Hepatocyte (in vitro differentiated cells): ENCODE data around the gene NIN. TPM values are rescaled to one million over a fixed set of nuclear protein-coding genes. Genes with fewer than 3 reads are reported as not detected.

Experiments used
- DNase-seq: peaks from one replicate; pipeline ENCODE4 v3.0.0-alpha.2; 2016; ENCODE audit warnings: low spot score
- H2AFZ ChIP-seq: fragments of 200-600 bp; sonication (generic); 2 replicates; pipeline ENCODE4 v1.6.0; 2016; ENCODE audit warnings: antibody characterized with exemption, mild to moderate bottlenecking
- H3K27ac ChIP-seq: fragments of 200-600 bp; sonication (generic); 2 replicates; pipeline ENCODE4 v1.5.1; 2016; ENCODE audit warnings: mild to moderate bottlenecking
- H3K27me3 ChIP-seq: fragments of 200-600 bp; sonication (generic); 2 replicates; pipeline ENCODE4 v1.6.1; 2016
- H3K36me3 ChIP-seq: fragments of 200-600 bp; sonication (generic); replicated peaks from 2 replicates; pipeline ENCODE4 v1.5.1; 2016; ENCODE audit warnings: low read depth; ENCODE audit not compliant: insufficient read depth
- H3K4me1 ChIP-seq: fragments of 200-600 bp; sonication (generic); 2 replicates; pipeline ENCODE4 v1.5.1; 2016; ENCODE audit warnings: mild to moderate bottlenecking, moderate library complexity; ENCODE audit not compliant: insufficient read depth
- H3K4me2 ChIP-seq: fragments of 200-600 bp; sonication (generic); 2 replicates; pipeline ENCODE4 v1.6.0; 2016
- H3K4me3 ChIP-seq: fragments of 200-600 bp; sonication (generic); 2 replicates; pipeline ENCODE4 v1.5.1; 2016; ENCODE audit warnings: mild to moderate bottlenecking
- H3K79me2 ChIP-seq: fragments of 200-600 bp; sonication (generic); 2 replicates; pipeline ENCODE4 v1.6.0; 2017; ENCODE audit warnings: mild to moderate bottlenecking
- H3K9me2 ChIP-seq: fragments of 200-600 bp; sonication (generic); replicated peaks from 2 replicates; pipeline ENCODE4 v1.6.0; 2017; ENCODE audit warnings: mild to moderate bottlenecking; ENCODE audit not compliant: insufficient read depth
- H3K9me3 ChIP-seq: fragments of 200-600 bp; sonication (generic); 2 replicates; pipeline ENCODE4 v1.5.1; 2016; ENCODE audit warnings: low read depth, mild to moderate bottlenecking
- H4K20me1 ChIP-seq: fragments of 200-600 bp; sonication (generic); 2 replicates; pipeline ENCODE4 v1.6.0; 2016; ENCODE audit warnings: mild to moderate bottlenecking; ENCODE audit not compliant: insufficient read depth, poor library complexity, severe bottlenecking
- EZH2 ChIP-seq: fragments of 200-600 bp; sonication (generic); IDR thresholded peaks from 2 replicates; pipeline ENCODE4 v1.6.1; 2016; ENCODE audit warnings: antibody characterized with exemption, mild to moderate bottlenecking, borderline replicate concordance
- EZH2phosphoT487 ChIP-seq: fragments of 200-600 bp; sonication (generic); IDR thresholded peaks from one replicate; pipeline ENCODE4 v1.6.1; 2018; ENCODE audit warnings: antibody characterized with exemption, mild to moderate bottlenecking, low read depth, moderate library complexity; ENCODE audit not compliant: unreplicated experiment, severe bottlenecking
- WGBS: methylation state at CpG from one replicate; pipeline ENCODE4 v1.1.6; 2016; ENCODE audit warnings: low lambda C conversion rate; ENCODE audit errors: missing lambda C conversion rate; 5-methylcytosine and 5-hydroxymethylcytosine counted together
- polyA plus RNA-seq: library from polyadenylated mRNA; unstranded; fragments of >200 nt; fragmentation: Nextera tagmentation; extraction: Ambion mirVana; gene quantifications from 2 replicates; pipeline ENCODE4 v1.2.1, GENCODE V29; 2016
- total RNA-seq: library from RNA; depleted of rRNA; stranded (reverse); fragments of >200 nt; gene quantifications from 2 replicates; pipeline ENCODE4 v1.2.3, GENCODE V29; 2014
- TF ChIP-seq, protein P1 (sequence below): fragments of 200-600 bp; sonication (generic); IDR thresholded peaks from 2 replicates; pipeline ENCODE4 v1.5.1; 2016; ENCODE audit warnings: antibody characterized with exemption, mild to moderate bottlenecking; ENCODE audit not compliant: poor library complexity

The NIN gene
- total and polyA plus RNA-seq, 2 experiments from 2014 or later = 4.2 to 11.6 TPM

DNA sequence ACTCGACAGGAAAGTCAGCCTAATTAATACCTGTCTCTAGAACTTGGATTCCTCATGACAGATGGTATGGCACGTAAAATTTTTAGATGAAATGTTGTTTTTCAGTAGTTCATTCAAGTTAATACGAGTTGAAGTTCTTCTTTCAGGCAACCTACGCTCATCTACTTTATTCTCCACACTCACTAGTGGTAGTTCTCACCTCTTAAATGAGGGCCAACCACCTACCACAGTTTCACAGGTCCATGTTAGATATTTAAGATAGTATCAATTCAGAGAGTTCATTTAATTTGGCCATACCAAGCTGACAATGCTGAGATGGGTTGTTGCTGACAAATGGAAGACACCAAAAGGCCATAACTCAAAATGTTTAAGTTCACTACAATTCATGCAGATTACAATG is 50.6 kb downstream of the NIN start:
- Histone ChIP-seq H3K27me3 (no peaks in the 10 kb centered on the region), H2AFZ (no peak overlapping the region), H3K4me1 (peaks cover 7% of the 10 kb centered on the region), H3K9me3 (no peaks in the 10 kb centered on the region), H3K36me3 (no peaks in the 10 kb centered on the region), H3K4me2 (no peak overlapping the region), H4K20me1 (no peaks in the 10 kb centered on the region), H3K27ac (no peak overlapping the region), H3K79me2 (no peaks in the 10 kb centered on the region), H3K9me2 (no peaks in the 10 kb centered on the region), H3K4me3 (no peak overlapping the region)
- 90% methylated on average over 4 of the region's 4 CpGs for WGBS
- DNase-seq = no peak
- TF ChIP-seq, protein P1, sequence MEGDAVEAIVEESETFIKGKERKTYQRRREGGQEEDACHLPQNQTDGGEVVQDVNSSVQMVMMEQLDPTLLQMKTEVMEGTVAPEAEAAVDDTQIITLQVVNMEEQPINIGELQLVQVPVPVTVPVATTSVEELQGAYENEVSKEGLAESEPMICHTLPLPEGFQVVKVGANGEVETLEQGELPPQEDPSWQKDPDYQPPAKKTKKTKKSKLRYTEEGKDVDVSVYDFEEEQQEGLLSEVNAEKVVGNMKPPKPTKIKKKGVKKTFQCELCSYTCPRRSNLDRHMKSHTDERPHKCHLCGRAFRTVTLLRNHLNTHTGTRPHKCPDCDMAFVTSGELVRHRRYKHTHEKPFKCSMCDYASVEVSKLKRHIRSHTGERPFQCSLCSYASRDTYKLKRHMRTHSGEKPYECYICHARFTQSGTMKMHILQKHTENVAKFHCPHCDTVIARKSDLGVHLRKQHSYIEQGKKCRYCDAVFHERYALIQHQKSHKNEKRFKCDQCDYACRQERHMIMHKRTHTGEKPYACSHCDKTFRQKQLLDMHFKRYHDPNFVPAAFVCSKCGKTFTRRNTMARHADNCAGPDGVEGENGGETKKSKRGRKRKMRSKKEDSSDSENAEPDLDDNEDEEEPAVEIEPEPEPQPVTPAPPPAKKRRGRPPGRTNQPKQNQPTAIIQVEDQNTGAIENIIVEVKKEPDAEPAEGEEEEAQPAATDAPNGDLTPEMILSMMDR = no peak
- no peak for TF ChIP-seq EZH2
- no peak for TF ChIP-seq EZH2phosphoT487

DNA sequence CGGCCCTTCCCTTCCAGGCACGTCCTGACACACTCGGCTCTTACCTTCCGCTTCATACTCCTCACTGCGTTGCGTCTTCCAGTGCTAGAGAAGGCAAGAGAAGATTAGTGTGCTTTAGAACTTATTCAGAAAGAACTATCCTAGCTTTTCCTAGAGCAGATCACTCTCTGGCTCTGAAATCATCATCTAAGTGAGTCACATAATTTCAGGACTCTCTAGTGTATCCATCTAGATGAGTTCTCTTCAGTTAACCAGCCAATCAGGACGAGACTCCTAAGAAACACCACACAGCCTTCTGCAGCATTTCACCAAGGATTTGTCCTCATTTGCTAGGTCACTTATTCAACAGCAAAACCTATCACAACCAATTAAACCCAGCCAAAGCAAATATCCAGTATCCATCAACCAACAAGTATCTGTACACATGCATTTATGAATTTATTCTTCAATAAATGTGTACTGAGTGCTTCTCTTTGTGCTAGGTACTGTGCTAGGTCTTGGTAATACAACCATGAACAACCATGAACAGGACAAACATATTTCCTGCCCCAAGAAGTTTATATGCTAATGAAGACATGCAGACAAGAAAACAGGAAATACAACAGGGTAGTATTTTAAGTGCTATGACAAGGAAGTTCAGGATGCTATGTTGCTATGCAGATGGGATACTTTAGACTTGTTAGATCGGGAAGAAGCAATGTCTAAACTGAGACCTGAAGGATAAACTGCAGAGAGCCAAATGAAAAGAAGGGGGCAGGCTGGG is 52.1 kb downstream of the NIN start:
- Histone ChIP-seq H3K4me1 (peaks cover 7% of the 10 kb centered on the region), H3K79me2 (no peaks in the 10 kb centered on the region), H3K4me2 (no peak overlapping the region), H3K4me3 (no peak overlapping the region), H2AFZ (no peak overlapping the region), H3K9me3 (no peaks in the 10 kb centered on the region), H3K27ac (no peak overlapping the region), H3K36me3 (no peaks in the 10 kb centered on the region), H3K9me2 (no peaks in the 10 kb centered on the region), H4K20me1 (no peaks in the 10 kb centered on the region), H3K27me3 (no peaks in the 10 kb centered on the region)
- TF ChIP-seq EZH2phosphoT487 (no peak), EZH2 (no peak)
- TF ChIP-seq, protein P1 = no peak
- 87% methylated on average over 8 of the region's 8 CpGs for WGBS
- DNase-seq = no peak

DNA sequence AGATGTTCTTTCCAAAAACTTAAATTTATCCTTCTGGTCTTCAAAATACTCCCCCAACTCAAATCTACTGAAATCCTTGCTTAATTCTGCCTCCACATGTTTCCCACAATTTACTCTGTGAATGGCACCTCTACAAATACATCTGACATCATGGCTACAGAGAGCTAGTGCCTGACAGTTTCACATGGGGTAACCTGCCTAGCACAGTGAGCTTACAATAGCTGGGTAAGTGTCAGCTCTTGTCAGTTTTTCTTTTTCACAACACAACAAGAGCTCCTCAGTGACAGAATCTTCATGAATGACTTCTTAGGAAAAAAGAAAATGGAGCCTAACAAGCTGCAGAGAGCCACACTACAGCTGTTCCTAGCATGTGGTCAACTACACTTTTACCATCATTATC is 54.4 kb downstream of the NIN start:
- Histone ChIP-seq H3K36me3 (no peaks in the 10 kb centered on the region), H3K79me2 (no peaks in the 10 kb centered on the region), H3K4me1 (peaks cover 7% of the 10 kb centered on the region), H3K27me3 (no peaks in the 10 kb centered on the region), H3K9me3 (no peaks in the 10 kb centered on the region), H3K4me3 (no peak overlapping the region), H4K20me1 (no peaks in the 10 kb centered on the region), H3K9me2 (no peaks in the 10 kb centered on the region), H2AFZ (no peak overlapping the region), H3K27ac (no peak overlapping the region), H3K4me2 (no peak overlapping the region)
- DNase-seq = no peak
- TF ChIP-seq EZH2 = no peak
- TF ChIP-seq EZH2phosphoT487 = no peak
- TF ChIP-seq, protein P1 = no peak
